ENCODE data around the gene NBL1.

The NBL1 gene

DNA sequence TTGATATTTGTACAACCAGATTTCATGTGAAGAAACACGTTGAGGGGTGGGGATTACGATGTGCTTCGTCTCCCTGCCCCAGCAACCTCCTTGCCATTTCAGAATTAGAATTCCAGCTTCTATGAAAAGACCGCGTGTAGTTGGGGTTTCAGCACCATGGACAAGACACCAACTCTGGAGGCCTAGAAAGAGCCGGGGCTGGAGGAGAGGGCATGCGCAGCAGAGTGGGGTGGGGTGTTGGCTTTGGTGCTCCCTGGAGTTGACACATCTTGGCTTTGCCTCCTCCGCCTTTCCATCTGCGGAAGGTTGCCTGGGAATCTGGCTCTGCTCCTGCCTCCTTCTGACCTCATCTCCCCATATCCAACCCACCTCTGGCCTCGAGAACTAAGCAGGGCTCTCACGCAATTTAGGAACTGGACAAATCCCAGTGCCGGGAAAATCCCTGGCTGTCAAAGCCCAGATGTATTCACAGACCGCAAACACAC is 32.4 kb downstream of the NBL1 start:
- no peak for DNase-seq

DNA sequence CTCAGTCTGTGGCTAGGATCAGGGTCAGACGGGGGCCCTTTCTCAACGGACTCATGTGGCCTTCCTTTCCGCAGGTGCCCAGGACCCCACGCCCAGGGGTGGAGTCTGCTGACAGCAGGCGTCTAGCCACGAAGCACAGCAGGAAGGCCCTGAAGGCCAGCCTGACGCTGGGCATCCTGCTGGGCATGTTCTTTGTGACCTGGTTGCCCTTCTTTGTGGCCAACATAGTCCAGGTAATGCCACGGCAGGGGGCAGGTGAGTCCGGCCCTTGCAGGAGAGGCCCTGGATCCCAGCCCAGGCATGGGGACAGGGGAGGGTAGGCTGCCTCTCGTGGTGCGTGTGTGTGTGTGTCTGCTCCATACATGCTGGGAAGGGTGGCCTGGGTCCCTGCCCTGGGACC is 34.4 kb downstream of the NBL1 start:
- no peak for DNase-seq

DNA sequence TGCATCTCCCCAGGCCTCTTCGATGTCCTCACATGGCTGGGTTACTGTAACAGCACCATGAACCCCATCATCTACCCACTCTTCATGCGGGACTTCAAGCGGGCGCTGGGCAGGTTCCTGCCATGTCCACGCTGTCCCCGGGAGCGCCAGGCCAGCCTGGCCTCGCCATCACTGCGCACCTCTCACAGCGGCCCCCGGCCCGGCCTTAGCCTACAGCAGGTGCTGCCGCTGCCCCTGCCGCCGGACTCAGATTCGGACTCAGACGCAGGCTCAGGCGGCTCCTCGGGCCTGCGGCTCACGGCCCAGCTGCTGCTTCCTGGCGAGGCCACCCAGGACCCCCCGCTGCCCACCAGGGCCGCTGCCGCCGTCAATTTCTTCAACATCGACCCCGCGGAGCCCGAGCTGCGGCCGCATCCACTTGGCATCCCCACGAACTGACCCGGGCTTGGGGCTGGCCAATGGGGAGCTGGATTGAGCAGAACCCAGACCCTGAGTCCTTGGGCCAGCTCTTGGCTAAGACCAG is 34.9 kb downstream of the NBL1 start:
- no peak for DNase-seq

DNA sequence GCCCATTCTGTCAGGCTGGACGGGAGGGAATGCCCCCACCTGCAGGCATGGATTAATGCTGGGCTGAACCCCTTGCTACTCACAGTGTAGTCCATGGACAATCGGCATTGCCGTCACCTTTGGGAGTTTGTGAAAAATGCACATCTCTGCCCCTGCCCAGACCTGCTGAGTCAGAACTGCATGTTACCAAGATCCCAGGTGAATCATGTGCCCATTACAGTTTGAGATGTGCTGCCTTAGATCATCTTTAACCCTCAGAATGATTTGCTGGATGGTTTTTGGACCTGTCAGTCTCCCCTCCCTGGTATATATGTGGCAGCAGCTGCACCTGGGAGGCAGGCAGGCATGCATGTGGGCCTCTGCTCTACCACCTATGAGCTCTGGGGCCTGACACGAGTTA is 35.6 kb downstream of the NBL1 start:
- no peak for DNase-seq

DNA sequence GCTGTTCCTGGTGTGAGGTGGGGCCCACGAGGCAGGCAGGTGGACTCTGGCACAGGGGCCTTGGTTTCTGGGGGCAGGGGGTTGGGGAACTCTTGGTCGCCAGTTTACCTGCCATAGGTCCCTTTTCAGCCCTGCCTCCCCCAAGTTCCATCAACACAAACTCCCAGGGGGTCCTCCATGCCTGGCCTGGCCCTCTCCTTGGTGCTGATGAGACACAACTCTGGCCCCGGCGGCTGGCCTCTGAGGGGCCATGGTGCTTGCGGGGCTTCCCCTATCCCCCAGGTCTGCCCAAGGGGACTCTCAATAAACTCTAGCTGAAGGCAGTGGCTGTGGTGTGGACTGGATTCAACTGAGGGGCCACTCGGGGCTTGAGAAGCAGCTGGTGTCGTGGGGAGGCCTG is 36.5 kb downstream of the NBL1 start:
- DNase-seq, result no peak

DNA sequence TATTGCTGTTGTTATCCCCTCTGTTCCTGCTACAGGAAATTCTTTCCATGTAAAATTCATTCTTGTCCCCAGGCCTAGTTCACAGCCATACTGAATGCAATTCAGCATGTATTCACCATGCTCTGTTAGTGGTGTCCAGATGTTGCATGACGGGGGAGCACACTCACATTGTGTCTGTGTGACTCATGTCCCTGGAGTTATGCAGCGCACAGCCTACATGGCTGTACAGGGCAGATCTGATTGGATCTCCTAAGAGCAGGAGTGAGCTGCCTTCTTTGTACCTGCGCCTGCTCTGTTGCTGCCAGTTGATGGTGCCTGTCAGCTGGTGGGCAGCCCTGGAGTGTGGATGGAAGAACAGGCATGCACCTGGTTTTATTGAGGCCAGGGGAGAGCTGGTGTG is 38.1 kb downstream of the NBL1 start:
- no peak for DNase-seq

DNA sequence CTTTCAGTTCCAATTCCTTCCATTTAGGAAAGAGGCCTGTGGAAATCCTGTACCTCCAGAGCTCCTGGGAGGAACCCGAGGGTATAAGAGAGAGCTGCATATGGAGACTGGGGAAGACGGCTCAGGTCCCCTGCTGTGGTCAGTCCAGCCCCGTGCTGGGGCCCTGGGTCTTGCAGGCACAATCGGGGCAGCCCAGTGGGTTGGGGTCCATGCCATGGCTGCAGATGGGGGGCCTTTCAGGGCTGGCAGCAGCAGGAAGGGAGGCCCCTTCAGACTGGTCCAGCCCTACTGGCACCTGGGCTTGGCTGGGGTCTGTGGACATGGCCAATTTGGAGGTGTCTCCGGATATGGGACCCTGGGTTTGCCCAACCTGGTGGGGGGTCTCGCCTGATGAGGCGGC is 38.8 kb downstream of the NBL1 start:
- no peak for DNase-seq

DNA sequence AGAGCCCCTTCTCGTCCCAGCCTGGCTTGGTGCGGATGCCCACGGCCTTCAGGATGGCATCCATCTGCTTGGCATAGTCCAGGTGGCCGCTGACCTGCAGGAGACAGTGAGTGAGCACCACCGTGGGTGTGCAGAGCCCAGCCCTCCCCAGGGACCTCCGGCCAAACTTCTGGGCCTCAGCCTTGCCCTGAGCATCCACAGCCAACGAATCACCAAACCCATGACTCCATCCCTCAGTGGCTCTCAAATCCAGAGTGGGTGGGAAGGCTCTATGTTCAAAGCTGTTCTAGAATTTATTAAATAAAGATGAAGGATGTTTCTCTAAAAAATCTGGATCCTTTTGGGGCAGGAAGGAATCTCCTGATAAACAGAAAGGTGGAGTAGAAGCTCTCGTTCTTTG is 39.2 kb downstream of the NBL1 start:
- DNase-seq, result no peak

DNA sequence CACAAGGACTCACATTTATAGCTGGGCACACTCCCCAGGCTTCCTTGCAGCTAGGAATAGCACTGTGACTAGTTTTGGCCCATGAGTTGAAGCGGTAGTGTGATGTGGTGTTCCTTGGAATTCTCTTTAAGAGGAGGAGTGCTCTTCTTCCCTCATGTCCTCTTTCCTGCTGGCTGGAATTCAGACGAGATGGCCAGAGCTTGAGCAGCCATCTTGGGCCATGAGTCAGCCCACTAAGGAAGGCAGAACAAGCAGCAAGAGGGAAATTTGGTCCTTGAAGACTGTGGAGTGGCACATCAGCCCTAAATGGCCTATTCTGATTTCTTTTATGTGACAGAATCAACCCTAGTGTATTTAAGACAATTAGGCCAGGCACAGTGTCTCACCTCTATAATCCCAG is 40.6 kb downstream of the NBL1 start:
- no peak for DNase-seq

DNA sequence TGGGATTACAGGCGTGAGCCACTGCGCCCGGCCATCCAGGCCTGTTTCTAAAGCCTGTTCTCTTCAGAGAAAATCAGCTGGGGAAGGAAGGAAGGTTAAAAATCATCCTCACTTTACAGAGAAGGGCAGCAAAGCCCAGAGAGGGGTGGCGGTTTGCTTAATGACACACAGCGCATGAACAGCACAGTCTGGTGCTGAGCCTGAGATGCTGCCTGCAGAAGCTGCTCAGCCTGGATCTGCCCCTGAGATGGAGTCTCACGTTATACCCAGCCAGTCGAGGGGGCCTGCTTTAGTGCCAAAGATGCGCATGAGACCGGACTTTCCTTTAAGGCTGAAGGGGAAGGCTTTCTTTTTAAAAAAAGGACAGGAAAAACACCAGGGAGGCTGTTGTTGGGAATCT is 41.9 kb downstream of the NBL1 start:
- DNase-seq, result no peak

DNA sequence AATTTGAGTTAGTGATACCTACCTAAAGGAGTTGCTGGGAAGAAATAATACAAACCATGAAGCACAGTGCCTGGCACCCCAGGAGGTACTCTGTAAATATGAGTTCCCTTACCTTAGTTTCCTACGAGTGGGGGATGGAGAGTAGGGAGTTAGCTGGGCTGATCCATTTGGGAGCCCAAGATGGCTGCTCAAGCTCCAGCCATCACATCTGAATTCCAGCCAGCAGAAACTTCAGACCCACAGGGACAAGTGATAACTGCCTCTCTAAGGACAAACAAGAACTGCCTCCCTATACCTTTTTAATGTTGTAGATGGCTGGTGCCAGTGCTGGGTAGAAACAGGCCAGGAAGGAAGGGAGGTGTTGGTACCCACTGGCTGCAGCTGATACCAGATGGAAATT is 43.3 kb downstream of the NBL1 start:
- no peak for DNase-seq

DNA sequence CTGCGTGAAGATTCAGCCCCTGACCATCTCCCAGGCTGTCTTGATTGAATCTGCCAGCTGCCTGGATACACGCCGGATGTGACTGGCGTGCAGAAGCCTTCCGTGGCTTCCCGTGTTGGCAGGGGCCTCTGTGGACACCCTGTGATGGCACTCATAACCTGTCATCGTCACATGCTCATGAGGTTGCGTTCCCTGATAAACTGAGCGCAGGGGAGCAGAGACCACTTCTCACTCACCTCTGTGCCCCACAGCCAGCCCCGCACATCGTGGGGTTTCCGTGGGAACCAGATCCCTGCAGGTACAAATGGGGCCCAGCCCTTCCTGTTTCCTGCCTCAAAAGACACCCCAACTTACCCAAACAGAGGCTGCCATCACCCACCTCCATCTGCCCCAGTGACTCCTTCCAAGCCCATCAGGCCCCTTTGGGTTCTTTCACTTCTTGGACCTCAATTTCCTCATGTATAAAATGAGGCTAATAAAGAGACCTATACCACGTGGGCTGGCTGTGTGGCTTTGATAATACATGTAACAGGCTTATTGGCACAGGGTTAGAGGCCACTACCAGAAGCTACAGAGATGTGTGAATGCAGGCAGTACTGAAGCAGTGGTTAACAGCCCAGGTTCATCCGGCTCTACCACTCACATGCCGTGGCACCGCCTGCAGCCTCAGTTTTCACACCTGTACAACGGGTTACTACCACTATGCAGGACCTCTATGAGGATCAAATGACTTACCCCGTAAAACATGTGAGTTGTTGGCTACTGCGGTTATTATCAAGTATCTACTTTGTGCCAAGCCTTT is 44.1 kb downstream of the NBL1 start:
- no peak for DNase-seq

DNA sequence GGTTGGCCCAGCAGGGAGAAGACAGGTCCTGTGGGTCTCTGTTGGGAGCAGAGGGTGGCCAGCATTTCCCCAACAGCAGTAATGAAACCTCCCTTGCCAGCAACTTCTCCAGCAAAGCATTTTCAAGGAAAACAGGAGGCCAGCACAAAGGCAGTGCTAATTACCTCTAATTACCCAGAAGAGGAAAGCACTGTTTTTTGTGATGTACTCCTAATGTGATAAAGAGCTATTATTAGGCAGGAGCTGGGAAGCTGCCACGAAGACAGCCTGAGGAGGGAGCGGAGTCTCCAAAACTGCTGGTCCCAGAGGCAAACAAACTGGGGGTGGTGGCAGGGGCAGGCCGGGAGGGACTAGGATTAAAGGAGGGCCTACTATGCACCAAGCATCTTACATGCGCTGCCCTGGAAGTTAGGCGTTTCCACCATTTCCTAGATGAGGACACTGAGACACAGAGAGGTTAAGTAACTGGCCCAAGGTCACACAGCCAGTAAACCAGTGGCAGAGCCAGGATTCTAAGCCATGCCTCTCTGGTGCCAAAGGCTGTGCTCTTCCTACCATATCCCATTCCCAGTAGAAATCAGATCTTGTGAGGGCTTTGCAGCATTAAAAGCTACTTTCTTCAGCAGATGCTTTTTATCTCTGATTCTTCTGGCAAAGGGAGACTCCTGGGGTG is 45.1 kb downstream of the NBL1 start:
- no peak for DNase-seq

DNA sequence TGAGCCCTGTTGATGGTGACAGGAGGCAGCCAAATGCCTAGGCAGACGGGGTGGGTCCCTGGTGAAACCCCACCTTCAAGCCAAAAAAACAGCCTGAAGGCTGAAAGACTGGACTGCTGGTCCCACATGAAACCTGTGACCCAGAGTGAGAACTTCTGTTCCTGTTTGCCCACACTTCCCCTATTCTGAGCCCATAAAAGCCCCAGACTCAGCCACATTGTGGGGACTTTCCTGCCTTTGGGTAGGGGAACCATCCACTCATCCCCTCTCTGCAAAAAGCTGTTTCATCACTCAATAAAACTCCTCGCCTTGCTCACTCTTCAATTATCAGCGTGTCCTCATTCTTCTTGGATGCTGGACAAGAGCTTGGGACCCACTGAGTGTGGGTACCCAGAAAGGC is 45.7 kb downstream of the NBL1 start:
- no peak for DNase-seq

DNA sequence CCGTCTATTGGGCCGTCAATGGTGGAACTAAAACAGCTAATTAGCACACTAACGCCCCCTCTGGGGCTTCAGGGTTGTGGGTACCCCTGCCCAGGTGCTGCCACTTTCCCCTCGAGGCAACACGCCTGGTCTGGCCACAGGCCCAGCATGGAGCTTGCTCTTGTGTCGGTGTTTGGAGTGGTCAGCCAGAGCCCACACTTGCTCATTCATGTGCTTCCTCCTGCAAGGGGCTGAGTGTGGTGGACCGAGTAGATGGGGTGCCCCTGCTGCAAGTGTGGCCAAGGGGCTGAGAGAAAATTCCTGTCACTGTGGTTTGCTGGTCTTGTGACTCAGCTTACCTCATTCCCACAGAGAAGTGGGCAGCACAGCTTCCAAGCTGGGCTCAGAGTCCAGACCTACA is 46.2 kb downstream of the NBL1 start:
- no peak for DNase-seq

DNA sequence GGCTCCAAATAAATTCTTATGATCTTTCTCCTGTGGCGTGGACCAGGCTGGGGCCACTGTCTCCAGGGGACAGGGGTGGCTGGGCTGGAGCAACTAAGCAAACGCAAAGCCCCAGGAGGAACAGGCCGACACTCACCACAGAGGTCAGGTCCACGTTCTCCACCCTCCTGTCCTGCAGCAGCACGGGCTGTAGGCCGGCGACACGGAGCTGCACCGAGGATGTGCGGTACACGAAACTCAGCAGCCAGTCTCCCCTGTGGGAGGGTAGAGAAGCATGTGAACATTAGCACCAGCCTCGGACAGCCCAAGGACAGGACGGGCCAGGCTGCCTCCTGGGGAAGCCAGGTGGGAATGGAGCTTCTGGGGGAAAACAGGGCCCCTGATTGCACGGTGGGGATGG is 50.2 kb downstream of the NBL1 start:
- no peak for DNase-seq

DNA sequence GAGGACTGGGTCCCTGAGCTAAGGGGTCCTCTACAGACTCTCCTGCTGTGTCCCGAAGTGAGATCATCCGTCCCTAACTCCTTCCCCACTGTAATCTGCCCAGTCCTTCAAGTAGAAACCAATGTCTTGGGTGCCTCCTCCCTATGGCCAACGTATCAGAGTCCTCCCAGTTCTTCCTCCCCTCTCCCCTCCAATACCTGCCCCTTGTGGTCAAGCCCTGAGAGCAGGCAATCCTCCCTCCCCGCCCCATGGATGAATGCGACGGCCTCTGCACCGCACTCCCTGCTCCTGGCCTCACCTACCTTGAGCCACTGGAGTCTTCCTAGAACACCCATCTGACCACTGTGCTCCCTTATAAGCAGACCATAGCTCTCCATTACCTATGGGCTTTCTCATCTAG is 51.7 kb downstream of the NBL1 start:
- no peak for DNase-seq

DNA sequence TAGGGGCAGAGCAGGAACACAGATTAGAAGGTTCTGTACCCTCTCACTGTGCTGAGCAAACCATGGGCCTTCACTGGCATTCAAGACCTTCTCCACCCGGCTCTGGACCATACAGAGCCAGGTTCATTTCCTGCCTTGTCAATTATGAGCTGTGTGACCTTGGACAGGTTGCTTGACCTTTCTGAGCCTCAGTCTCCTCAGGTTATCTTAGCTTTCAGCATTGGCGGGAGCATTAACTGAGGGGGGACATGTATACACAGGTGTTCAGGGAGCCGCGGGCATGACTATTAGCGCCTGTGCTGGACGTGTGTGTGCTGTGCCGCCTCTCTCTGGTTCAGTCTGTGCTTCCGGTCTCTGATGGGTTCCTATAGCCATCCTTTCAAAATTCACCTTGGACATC is 52.7 kb downstream of the NBL1 start:
- no peak for DNase-seq

DNA sequence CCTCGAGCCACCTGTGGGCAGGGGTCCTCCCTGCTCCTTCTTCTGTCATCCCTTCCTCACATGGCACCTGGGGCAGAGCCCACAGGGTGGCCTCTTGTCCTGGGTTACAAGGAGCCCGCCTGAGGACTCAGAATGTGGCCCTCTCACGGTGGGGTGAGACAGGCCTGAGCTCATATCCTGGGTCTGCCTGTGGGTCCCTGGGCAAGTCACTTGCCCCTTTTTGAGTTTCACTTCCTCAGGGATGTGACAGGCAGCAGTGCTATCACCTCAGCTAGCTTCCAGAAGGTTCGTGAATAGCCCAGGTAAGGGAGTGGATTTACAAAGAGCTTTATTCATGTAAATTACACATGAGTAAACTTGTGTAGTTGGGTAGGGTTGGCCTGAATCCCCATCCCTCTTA is 54.1 kb downstream of the NBL1 start:
- no peak for DNase-seq

DNA sequence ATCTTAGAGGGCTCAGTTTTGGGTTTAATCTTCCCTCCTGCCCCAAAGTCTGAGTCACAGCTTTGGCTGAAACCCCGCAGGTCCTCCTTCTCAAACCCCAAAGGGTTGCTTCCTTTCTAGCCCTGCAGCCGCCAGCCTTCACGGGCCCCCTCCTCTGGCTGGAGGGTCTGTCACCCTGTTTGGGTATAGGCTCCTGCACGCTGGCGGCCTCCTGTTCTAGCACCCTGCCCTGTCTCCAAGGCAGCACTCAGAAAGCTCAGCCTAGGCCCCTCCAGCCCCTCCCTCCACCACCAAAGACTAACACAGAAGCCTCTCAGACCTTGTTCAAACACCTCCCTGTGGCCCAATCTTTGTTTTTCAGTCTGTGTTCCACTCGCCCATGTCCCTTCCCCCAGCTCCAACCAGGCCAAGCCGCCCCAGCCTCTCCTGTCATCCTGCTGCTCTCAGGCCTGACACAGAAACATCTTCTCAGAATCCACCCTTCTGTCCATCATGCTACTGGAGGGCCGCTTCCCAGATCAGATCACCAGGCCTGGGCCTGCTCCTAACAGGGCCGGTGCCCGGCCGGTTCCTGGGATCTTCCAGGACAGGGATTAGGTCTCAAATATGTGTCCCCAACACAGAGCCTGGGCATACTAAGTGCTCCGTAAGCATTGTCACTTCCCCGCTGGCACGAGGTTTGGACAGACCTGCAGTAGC is 56.1 kb downstream of the NBL1 start:
- no peak for DNase-seq

DNA sequence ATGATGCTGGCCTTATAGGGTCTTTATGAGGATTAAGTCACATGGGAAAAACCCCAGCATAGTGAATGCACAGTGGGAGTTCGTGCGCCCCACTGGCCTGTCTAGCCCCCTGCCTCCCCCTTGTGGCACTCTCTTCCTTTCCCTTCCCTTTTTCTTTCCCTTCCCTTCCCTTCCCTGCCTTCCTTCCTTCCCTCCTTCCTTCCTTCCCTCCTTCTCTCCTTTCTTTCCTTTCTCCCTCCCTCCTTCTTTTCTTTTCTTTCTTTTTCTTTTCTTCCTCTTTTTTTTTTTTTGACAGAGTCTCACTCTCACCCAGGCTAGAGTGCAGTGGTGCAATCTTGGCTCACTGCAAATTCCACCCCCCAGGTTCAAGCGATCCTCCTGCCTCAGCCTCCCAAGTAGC is 59.2 kb downstream of the NBL1 start:
- no peak for DNase-seq

DNA sequence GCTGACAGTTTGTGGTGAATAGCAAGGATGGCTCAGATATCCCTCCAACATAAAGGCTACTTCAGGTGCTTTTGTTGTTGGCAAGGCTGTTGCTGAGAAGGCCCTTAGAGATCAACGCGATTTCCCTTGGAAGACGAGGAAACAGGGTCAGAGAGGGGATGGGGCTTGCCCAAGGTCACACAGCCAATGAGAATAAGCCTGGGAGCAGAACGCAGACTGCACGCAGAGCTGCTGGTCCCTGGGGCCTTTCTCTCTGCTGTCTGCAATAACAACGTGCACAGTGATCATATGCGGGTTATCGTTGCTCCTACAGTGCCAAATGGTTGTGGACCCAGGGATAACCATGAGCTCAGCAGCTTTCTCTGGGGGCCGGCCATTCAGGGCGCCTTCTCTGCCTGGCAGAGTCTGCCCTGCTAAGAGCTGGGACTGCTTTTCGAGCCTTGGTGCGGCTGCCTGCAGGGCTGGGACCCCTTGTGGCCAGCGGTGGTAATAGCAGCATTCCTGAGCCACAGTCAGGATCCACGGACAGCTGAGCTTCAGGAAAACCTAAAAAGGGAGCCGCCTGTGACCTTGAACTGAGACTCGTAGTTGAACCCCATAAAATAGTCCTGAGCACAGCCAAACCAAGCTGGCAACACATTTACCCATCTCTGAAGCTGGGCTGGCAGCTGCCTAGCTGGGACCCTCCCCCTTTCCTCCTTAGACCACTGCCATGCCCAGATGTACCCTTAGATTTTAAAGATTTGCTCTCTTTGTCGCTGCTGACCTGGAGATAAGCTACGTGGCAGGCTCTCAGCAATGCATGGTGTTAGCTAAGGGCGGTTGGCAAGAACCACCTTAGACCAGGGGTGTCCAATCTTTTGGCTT is 60.4 kb downstream of the NBL1 start:
- DNase-seq, result no peak

DNA sequence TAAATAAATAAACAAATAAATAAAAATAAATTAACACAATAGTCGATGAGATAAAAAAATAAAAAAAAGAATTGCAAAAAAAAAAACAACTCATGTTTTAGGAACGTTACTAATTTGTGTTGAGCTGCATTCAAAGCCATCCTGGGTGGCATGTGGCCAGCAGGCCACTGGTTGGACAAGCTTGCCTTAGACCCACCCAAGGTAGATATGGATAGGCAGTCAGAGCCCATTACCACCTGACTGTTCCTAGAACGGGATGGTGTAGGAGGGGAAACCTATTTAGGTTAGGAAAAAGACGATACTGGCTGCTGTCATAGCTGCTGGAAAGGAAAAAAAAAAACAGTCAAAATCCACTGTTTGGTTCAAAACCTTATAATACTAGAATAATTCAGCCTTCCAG is 61.4 kb downstream of the NBL1 start:
- no peak for DNase-seq

Measured in GF-D8 (cell line).